Liver (tissue), 3 donors: Measurements from ENCODE around the gene BDKRB1.

Experiments used
- FOXA1 ChIP-seq: IDR thresholded peaks from 2 replicates; pipeline ENCODE4 v1.6.1; 2016; ENCODE audit warnings: antibody characterized with exemption
- FOXA2 ChIP-seq: IDR thresholded peaks from 2 replicates; pipeline ENCODE4 v1.6.1; 2016; ENCODE audit warnings: antibody characterized with exemption
- GABPA ChIP-seq, 2 donors: IDR thresholded peaks in 1 of 2; conservative IDR thresholded peaks in 1 of 2; 2 replicates each; pipeline ENCODE4 v1.6.1; 2016; ENCODE audit warnings: antibody characterized with exemption in 2 of 2, mild to moderate bottlenecking in 1 of 2, moderate library complexity in 1 of 2
- JUND ChIP-seq, 2 donors: IDR thresholded peaks; 2 replicates each; pipeline ENCODE4 v1.6.1; 2016; ENCODE audit warnings: antibody characterized with exemption in 2 of 2
- RAD21 ChIP-seq, 2 donors: IDR thresholded peaks; 2 replicates each; pipeline ENCODE4 v1.6.1; 2016; ENCODE audit warnings: antibody characterized with exemption in 2 of 2, mild to moderate bottlenecking in 2 of 2
- TAF1 ChIP-seq: conservative IDR thresholded peaks from 2 replicates; pipeline ENCODE4 v1.6.1; 2016; ENCODE audit warnings: antibody characterized with exemption, mild to moderate bottlenecking
- YY1 ChIP-seq: IDR thresholded peaks from 2 replicates; pipeline ENCODE4 v1.6.1; 2016; ENCODE audit warnings: antibody characterized with exemption, mild to moderate bottlenecking
- TF ChIP-seq, protein P1 (sequence below): fragments of 150-350 bp; IDR thresholded peaks from 2 replicates; pipeline ENCODE4 v1.5.1; 2017; ENCODE audit warnings: improper control_type of control experiment, low read depth, low read length; ENCODE audit not compliant: missing input control
- TF ChIP-seq, protein P2 (sequence below): IDR thresholded peaks from 2 replicates; pipeline ENCODE4 v1.6.1; 2016; ENCODE audit warnings: antibody characterized with exemption, mild to moderate bottlenecking
- TF ChIP-seq, protein P3 (sequence below): IDR thresholded peaks from 2 replicates; pipeline ENCODE4 v1.6.1; 2016; ENCODE audit warnings: antibody characterized with exemption
- TF ChIP-seq, protein P4 (sequence below): IDR thresholded peaks from 2 replicates; pipeline ENCODE4 v1.6.1; 2016; ENCODE audit warnings: antibody characterized with exemption
- TF ChIP-seq, protein P5 (sequence below): IDR thresholded peaks from 2 replicates; pipeline ENCODE4 v1.6.1; 2016; ENCODE audit warnings: antibody characterized with exemption
- donor health status: healthy.
- donor health status: healthy.

DNA sequence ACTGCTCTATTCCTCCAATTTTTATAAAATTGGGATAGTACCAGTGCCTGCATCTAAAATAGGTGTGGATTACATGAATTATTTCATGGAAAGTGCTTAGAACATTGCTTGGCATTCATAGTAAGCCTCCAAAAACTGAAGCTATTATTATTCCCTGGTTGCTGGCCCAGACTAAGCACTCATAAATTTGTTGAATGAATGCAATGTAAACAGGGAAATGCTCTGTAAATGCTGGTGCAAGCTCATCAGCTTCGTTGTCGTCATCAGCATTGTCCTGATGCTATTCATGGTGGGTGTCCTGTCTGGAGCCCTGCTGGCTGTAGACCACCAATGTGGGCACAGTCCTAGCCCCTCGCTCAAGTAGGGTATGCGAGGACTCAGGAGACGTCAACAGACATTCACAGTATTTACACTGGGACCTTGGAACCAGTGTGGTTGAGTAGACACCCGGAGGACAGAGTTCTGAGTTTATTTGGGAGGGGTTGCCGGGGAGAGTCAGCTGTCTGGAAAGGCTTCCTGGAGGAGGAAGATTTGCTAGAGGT is 34.8 kb upstream of the BDKRB1 start:
- TF ChIP-seq, protein P1, sequence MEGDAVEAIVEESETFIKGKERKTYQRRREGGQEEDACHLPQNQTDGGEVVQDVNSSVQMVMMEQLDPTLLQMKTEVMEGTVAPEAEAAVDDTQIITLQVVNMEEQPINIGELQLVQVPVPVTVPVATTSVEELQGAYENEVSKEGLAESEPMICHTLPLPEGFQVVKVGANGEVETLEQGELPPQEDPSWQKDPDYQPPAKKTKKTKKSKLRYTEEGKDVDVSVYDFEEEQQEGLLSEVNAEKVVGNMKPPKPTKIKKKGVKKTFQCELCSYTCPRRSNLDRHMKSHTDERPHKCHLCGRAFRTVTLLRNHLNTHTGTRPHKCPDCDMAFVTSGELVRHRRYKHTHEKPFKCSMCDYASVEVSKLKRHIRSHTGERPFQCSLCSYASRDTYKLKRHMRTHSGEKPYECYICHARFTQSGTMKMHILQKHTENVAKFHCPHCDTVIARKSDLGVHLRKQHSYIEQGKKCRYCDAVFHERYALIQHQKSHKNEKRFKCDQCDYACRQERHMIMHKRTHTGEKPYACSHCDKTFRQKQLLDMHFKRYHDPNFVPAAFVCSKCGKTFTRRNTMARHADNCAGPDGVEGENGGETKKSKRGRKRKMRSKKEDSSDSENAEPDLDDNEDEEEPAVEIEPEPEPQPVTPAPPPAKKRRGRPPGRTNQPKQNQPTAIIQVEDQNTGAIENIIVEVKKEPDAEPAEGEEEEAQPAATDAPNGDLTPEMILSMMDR: no peak
- TF ChIP-seq YY1 (no peak), TAF1 (no peak), RAD21 (IDR thresholded peaks at IDR 0.05) (no peak), FOXA2 (no peak), JUND (IDR thresholded peaks at IDR 0.05) (no peak), GABPA (IDR thresholded peaks at IDR 0.05 in 1 of 2, conservative IDR thresholded peaks at IDR 0.05 in 1 of 2) (no peak), FOXA1 (no peak)
- TF ChIP-seq, protein P2, sequence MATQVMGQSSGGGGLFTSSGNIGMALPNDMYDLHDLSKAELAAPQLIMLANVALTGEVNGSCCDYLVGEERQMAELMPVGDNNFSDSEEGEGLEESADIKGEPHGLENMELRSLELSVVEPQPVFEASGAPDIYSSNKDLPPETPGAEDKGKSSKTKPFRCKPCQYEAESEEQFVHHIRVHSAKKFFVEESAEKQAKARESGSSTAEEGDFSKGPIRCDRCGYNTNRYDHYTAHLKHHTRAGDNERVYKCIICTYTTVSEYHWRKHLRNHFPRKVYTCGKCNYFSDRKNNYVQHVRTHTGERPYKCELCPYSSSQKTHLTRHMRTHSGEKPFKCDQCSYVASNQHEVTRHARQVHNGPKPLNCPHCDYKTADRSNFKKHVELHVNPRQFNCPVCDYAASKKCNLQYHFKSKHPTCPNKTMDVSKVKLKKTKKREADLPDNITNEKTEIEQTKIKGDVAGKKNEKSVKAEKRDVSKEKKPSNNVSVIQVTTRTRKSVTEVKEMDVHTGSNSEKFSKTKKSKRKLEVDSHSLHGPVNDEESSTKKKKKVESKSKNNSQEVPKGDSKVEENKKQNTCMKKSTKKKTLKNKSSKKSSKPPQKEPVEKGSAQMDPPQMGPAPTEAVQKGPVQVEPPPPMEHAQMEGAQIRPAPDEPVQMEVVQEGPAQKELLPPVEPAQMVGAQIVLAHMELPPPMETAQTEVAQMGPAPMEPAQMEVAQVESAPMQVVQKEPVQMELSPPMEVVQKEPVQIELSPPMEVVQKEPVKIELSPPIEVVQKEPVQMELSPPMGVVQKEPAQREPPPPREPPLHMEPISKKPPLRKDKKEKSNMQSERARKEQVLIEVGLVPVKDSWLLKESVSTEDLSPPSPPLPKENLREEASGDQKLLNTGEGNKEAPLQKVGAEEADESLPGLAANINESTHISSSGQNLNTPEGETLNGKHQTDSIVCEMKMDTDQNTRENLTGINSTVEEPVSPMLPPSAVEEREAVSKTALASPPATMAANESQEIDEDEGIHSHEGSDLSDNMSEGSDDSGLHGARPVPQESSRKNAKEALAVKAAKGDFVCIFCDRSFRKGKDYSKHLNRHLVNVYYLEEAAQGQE: no peak
- TF ChIP-seq, protein P3, sequence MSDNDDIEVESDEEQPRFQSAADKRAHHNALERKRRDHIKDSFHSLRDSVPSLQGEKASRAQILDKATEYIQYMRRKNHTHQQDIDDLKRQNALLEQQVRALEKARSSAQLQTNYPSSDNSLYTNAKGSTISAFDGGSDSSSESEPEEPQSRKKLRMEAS: no peak
- TF ChIP-seq, protein P4, sequence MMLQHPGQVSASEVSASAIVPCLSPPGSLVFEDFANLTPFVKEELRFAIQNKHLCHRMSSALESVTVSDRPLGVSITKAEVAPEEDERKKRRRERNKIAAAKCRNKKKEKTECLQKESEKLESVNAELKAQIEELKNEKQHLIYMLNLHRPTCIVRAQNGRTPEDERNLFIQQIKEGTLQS: no peak
- TF ChIP-seq, protein P5, sequence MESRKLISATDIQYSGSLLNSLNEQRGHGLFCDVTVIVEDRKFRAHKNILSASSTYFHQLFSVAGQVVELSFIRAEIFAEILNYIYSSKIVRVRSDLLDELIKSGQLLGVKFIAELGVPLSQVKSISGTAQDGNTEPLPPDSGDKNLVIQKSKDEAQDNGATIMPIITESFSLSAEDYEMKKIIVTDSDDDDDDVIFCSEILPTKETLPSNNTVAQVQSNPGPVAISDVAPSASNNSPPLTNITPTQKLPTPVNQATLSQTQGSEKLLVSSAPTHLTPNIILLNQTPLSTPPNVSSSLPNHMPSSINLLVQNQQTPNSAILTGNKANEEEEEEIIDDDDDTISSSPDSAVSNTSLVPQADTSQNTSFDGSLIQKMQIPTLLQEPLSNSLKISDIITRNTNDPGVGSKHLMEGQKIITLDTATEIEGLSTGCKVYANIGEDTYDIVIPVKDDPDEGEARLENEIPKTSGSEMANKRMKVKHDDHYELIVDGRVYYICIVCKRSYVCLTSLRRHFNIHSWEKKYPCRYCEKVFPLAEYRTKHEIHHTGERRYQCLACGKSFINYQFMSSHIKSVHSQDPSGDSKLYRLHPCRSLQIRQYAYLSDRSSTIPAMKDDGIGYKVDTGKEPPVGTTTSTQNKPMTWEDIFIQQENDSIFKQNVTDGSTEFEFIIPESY: no peak
